K562 (cell line): ENCODE results near the gene CEP43. TPM values are rescaled to one million over a fixed set of nuclear protein-coding genes. Genes with fewer than 3 reads are reported as not detected.
"Not testable (repeated sequence)": the region's sequence is repeated elsewhere in the genome, so short reads cannot be mapped to it uniquely, and the experiment has no call there.

Source experiments
- ARNT ChIP-seq, 2 experiments: fragments of 450-650 bp; IDR thresholded peaks; 2 replicates each; pipeline ENCODE4 v1.6.1; 2016; ENCODE audit warnings: mild to moderate bottlenecking in 1 of 2
- CREM ChIP-seq: IDR thresholded peaks from 2 replicates; pipeline ENCODE4 v1.6.1; 2014; ENCODE audit warnings: antibody characterized with exemption, low read depth
- CXXC5 ChIP-seq: fragments of 250-450 bp; sonication (Bioruptor Pico); IDR thresholded peaks from 2 replicates; pipeline ENCODE4 v1.8.0; 2022; ENCODE audit warnings: inconsistent platforms, mild to moderate bottlenecking, moderate library complexity
- FOS ChIP-seq: IDR thresholded peaks from 3 replicates; pipeline ENCODE4 v1.6.1; 2011; ENCODE audit not compliant: insufficient read length; ENCODE audit errors: extremely low read depth
- KAT7 ChIP-seq: sonication (generic); formaldehyde crosslinking; IDR thresholded peaks from 2 replicates; pipeline ENCODE4 v1.8.0; 2022; ENCODE audit warnings: missing genetic modification reagents, mild to moderate bottlenecking, borderline replicate concordance
- LCOR ChIP-seq: sonication (generic); formaldehyde crosslinking; IDR thresholded peaks from 2 replicates; pipeline ENCODE4 v1.8.0; 2022; ENCODE audit warnings: mild to moderate bottlenecking, missing genetic modification reagents
- MTA3 ChIP-seq: fragments of 450-650 bp; formaldehyde crosslinking; IDR thresholded peaks from 2 replicates; pipeline ENCODE4 v1.6.1; 2017; ENCODE audit warnings: mild to moderate bottlenecking, borderline replicate concordance
- NFE2 ChIP-seq: IDR thresholded peaks from 2 replicates; pipeline ENCODE4 v1.6.1; 2014; ENCODE audit warnings: antibody characterized with exemption, low read depth
- NONO ChIP-seq, 2 experiments: fragments of 200-400 bp in 1 of 2; fragments of 450-650 bp in 1 of 2; formaldehyde crosslinking in 1 of 2; IDR thresholded peaks; 2 replicates each; pipeline ENCODE4 v1.6.1; 2017; ENCODE audit warnings: low read depth in 2 of 2, mild to moderate bottlenecking in 2 of 2, moderate library complexity in 2 of 2, low read length in 1 of 2
- SMAD4 ChIP-seq: fragments of 250-450 bp; sonication (Bioruptor Pico); conservative IDR thresholded peaks from 2 replicates; pipeline ENCODE4 v1.8.0; 2021; ENCODE audit warnings: inconsistent platforms, mild to moderate bottlenecking, moderate library complexity
- TEAD1 ChIP-seq, 2 experiments: fragments of 450-650 bp in 1 of 2; sonication (generic) in 1 of 2; formaldehyde crosslinking; IDR thresholded peaks; 2 replicates each; pipeline versions ENCODE4 v1.4.0 to v1.8.0; 2020 to 2022; ENCODE audit warnings: mild to moderate bottlenecking in 2 of 2, missing genetic modification reagents in 1 of 2
- TOE1 ChIP-seq, 2 experiments: fragments of 450-650 bp in 1 of 2; sonication (generic) in 1 of 2; formaldehyde crosslinking in 1 of 2; IDR thresholded peaks; 2 replicates each; pipeline versions ENCODE4 v1.7.1 to v1.8.0; 2016 to 2022; ENCODE audit warnings: borderline replicate concordance in 2 of 2, mild to moderate bottlenecking in 2 of 2, antibody characterized with exemption in 1 of 2, inconsistent platforms in 1 of 2, low read depth in 1 of 2, missing genetic modification reagents in 1 of 2, moderate library complexity in 1 of 2
- ZNF175 ChIP-seq: fragments of 200-800 bp; sonication (Bioruptor generic); IDR thresholded peaks from 2 replicates; pipeline ENCODE4 v1.6.1; 2016; ENCODE audit warnings: low read depth, mild to moderate bottlenecking, missing genetic modification characterization, missing compliant biosample characterization
- ZNF766 ChIP-seq: fragments of 200-800 bp; sonication (Bioruptor generic); conservative IDR thresholded peaks from 2 replicates; pipeline ENCODE4 v1.6.1; 2016; ENCODE audit warnings: missing genetic modification characterization, missing compliant biosample characterization
- polyA plus RNA-seq, 8 experiments: library from polyadenylated mRNA; depleted of rRNA in 4 of 8; stranded (reverse) in 5 of 8; unstranded in 3 of 8; fragments of >200 nt; fragmentation: Nextera tagmentation in 2 of 8; fragmentation: Illumina TruSeq in 1 of 8; extraction: Ambion mirVana in 2 of 8; extraction: Trizol in 1 of 8; gene quantifications; 2 replicates each; pipeline versions ENCODE4 v1.2.1 to v1.2.3, GENCODE V29; 2011 to 2014; ENCODE audit warnings: inconsistent platforms in 1 of 8, missing spikeins in 1 of 8
- total RNA-seq, 7 experiments: library from RNA; depleted of rRNA in 6 of 7; stranded (reverse); fragments of >200 nt in 6 of 7; fragmentation: Illumina TruSeq in 2 of 7; extraction: Trizol in 2 of 7; gene quantifications; 2 replicates each; pipeline versions ENCODE4 v1.2.1 to v1.2.3, GENCODE V29; 2011 to 2021; ENCODE audit warnings: low replicate concordance in 1 of 7
- TF ChIP-seq, protein P1 (sequence below): IDR thresholded peaks from 2 replicates; pipeline ENCODE4 v1.6.1; 2011; ENCODE audit warnings: borderline replicate concordance, low read depth, mild to moderate bottlenecking, moderate library complexity, low read length; ENCODE audit not compliant: insufficient read depth, poor library complexity, severe bottlenecking
- TF ChIP-seq, protein P2 (sequence below): fragments of 450-650 bp; formaldehyde crosslinking; IDR thresholded peaks from 2 replicates; pipeline ENCODE4 v1.4.0; 2020; ENCODE audit warnings: mild to moderate bottlenecking, moderate library complexity
- TF ChIP-seq, protein P3 (sequence below): sonication (generic); IDR thresholded peaks from 2 replicates; pipeline ENCODE4 v1.6.1; 2016

CEP43 gene
- total and polyA plus RNA-seq, 9 of the 15 experiments (the other 6 are each of a cell fraction or from before 2014, with no cell fraction given): 15.2 to 55.7 (median 47.4) TPM

DNA sequence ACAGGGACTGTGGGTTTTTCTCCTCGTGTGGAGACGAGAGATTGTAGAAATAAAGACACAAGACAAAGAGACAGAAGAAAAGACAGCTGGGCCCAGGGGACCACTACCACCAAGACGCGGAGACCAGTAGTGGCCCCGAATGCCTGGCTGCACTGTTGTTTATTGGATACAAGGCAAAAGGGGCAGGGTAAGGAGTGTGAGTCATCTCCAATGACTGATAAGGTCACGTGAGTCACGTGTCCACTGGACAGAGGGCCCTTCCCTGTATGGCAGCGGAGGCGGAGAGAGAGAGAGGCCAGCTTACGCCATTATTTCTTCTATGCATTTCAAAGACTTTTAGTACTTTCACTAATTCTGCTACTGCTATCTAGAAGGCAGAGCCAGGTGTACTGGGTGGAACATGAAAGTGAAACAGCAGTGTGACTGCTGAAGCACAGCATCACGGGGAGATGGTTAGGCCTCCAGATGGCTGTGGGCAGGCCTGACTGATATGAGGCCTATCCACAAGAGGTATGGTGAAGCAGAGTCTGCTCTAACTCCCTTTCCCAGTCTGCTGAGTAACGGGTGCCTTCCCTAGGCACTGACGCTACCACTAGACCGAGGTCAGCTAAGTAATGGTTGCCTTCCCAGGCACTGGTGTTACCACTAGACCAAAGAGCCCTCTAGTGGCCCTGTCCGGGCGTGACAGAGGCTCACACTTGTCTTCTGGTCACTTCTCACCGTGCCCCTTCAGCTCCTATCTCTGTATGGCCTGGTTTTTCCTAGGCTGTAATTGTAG lies 48.1 kb upstream of the CEP43 start (continued):
- TF ChIP-seq, protein P1, sequence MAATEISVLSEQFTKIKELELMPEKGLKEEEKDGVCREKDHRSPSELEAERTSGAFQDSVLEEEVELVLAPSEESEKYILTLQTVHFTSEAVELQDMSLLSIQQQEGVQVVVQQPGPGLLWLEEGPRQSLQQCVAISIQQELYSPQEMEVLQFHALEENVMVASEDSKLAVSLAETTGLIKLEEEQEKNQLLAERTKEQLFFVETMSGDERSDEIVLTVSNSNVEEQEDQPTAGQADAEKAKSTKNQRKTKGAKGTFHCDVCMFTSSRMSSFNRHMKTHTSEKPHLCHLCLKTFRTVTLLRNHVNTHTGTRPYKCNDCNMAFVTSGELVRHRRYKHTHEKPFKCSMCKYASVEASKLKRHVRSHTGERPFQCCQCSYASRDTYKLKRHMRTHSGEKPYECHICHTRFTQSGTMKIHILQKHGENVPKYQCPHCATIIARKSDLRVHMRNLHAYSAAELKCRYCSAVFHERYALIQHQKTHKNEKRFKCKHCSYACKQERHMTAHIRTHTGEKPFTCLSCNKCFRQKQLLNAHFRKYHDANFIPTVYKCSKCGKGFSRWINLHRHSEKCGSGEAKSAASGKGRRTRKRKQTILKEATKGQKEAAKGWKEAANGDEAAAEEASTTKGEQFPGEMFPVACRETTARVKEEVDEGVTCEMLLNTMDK: peak; percentile 33
- TF ChIP-seq CXXC5 (peak; percentile 92), NONO (IDR thresholded peaks at IDR 0.05; ENCODE audit: low read depth in 2 of 2, low read length in 1 of 2) (peak in 1 of 2 experiments; percentile 37; a peak in 1 of 4 replicates), LCOR (CRISPR knock-in tag) (0 out of 2 replicates have a peak, but pooled peaks have one; percentile 27), NFE2 (peak; percentile 47; the same call in 1 of the 2 replicates), ZNF175 (peak; percentile 61; the same call in 1 of the 2 replicates), KAT7 (CRISPR knock-in tag) (peak; percentile 57; the same call in 1 of the 2 replicates), ARNT (IDR thresholded peaks at IDR 0.05) (peak; percentile 33 to 53; a peak in 2 of 4 replicates), TEAD1 (CRISPR knock-in tag; IDR thresholded peaks at IDR 0.05) (0 out of 4 replicates have a peak, but pooled peaks have one; percentile 30 to 31), ZNF766 (CRISPR knock-in tag) (0 out of 2 replicates have a peak, but pooled peaks have one; percentile 37), FOS (peak; percentile 30), MTA3 (peak; percentile 73; the same call in 1 of the 2 replicates), CREM (peak; percentile 49; the same call in 1 of the 2 replicates), SMAD4 (CRISPR knock-in tag) (peak; percentile 81), TOE1 (IDR thresholded peaks at IDR 0.05; ENCODE audit: borderline replicate concordance) (peak; percentile 98)
- TF ChIP-seq, protein P2, sequence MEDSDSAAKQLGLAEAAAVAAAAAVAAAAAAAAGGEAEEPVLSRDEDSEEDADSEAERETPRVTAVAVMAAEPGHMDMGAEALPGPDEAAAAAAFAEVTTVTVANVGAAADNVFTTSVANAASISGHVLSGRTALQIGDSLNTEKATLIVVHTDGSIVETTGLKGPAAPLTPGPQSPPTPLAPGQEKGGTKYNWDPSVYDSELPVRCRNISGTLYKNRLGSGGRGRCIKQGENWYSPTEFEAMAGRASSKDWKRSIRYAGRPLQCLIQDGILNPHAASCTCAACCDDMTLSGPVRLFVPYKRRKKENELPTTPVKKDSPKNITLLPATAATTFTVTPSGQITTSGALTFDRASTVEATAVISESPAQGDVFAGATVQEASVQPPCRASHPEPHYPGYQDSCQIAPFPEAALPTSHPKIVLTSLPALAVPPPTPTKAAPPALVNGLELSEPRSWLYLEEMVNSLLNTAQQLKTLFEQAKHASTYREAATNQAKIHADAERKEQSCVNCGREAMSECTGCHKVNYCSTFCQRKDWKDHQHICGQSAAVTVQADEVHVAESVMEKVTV (CRISPR knock-in tag): peak; percentile 69
- TF ChIP-seq, protein P3, sequence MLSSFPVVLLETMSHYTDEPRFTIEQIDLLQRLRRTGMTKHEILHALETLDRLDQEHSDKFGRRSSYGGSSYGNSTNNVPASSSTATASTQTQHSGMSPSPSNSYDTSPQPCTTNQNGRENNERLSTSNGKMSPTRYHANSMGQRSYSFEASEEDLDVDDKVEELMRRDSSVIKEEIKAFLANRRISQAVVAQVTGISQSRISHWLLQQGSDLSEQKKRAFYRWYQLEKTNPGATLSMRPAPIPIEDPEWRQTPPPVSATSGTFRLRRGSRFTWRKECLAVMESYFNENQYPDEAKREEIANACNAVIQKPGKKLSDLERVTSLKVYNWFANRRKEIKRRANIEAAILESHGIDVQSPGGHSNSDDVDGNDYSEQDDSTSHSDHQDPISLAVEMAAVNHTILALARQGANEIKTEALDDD: peak; percentile 78
- not testable (repeated sequence) for TF ChIP-seq TOE1 (CRISPR knock-in tag; IDR thresholded peaks at IDR 0.05; ENCODE audit: borderline replicate concordance, low read depth)
